Fibroblast of mammary gland (primary cell): ENCODE measurements around the gene CBR1.
A peak's percentile ranks its signal among the peaks of the same experiment; 100 is the strongest.
"Not testable (repeated sequence)": the region's sequence is repeated elsewhere in the genome, so short reads cannot be mapped to it uniquely, and the experiment has no call there.

ENCODE experiments used
- DNase-seq: peaks from one replicate; pipeline ENCODE4 v3.0.0-alpha.2; 2010; ENCODE audit warnings: low read depth
- H3K4me3 ChIP-seq: 2 replicates; pipeline ENCODE4 v1.5.1; 2011; ENCODE audit warnings: low read depth, mild to moderate bottlenecking, low read length, moderate library complexity; ENCODE audit not compliant: control insufficient read depth
- TF ChIP-seq, protein P1 (sequence below): conservative IDR thresholded peaks from 2 replicates; pipeline ENCODE4 v1.5.1; 2011; ENCODE audit warnings: low read depth, low read length, inconsistent platforms; ENCODE audit not compliant: control insufficient read depth, insufficient read depth

The CBR1 gene

DNA sequence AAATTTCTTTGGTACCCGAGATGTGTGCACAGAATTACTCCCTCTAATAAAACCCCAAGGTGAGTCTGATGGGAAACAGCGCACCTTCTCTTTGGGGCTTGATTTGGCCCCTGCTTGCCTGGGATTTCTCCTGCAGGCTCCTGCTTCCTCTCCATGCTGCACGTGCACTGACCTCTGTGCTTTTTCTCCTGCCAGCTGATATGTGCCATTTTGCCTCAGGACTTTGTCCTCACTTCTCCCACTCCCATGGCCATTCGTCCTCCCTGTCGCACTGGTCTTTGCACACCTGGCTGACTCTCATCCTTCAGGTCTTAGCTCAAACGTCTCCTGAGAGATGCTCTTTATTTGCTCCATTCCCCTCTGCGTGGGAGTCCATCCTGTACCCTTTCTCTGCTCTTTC, 1.2 kb downstream of the CBR1 start:
- no peak for DNase-seq
- peak overlapping the region; percentile 77 for H3K4me3 ChIP-seq
- TF ChIP-seq, protein P1, sequence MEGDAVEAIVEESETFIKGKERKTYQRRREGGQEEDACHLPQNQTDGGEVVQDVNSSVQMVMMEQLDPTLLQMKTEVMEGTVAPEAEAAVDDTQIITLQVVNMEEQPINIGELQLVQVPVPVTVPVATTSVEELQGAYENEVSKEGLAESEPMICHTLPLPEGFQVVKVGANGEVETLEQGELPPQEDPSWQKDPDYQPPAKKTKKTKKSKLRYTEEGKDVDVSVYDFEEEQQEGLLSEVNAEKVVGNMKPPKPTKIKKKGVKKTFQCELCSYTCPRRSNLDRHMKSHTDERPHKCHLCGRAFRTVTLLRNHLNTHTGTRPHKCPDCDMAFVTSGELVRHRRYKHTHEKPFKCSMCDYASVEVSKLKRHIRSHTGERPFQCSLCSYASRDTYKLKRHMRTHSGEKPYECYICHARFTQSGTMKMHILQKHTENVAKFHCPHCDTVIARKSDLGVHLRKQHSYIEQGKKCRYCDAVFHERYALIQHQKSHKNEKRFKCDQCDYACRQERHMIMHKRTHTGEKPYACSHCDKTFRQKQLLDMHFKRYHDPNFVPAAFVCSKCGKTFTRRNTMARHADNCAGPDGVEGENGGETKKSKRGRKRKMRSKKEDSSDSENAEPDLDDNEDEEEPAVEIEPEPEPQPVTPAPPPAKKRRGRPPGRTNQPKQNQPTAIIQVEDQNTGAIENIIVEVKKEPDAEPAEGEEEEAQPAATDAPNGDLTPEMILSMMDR: no peak

DNA sequence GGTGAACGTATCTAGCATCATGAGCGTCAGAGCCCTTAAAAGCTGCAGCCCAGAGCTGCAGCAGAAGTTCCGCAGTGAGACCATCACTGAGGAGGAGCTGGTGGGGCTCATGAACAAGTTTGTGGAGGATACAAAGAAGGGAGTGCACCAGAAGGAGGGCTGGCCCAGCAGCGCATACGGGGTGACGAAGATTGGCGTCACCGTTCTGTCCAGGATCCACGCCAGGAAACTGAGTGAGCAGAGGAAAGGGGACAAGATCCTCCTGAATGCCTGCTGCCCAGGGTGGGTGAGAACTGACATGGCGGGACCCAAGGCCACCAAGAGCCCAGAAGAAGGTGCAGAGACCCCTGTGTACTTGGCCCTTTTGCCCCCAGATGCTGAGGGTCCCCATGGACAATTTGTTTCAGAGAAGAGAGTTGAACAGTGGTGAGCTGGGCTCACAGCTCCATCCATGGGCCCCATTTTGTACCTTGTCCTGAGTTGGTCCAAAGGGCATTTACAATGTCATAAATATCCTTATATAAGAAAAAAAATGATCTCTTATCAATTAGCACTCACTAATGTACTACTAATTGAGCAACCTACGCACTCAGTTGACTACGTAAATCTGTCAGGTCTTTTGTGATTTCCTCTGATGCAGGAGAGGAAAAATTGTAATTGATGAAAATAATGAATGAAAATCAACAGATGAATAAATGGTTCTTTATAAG, 2.8 kb downstream of the CBR1 start:
- H3K4me3 ChIP-seq: no peak overlapping the region

DNA sequence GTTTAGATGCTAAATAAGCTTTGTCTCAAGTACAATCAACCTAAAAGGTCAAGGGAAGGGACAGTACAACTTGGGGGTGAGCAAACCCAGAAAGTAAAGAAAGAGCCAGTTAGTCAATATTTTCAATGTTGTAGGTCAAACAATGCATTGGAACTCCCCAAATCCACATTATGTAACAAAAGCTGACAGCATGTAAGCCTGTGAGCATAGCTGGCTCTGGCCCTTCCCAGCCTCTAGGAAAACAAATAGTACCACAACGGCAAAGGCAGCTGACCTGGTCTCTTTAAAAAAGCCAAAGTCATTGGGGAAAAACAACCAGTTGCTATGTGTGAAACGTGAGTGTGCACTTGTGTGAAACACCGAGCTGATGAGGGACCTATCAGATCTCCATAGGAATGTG, 3.4 kb downstream of the CBR1 start:
- H3K4me3 ChIP-seq: no peak overlapping the region
- no peak for DNase-seq
- TF ChIP-seq, protein P1: no peak

More for the DNA sequence above, 2.8 kb downstream of the CBR1 start:
- DNase-seq: no peak
- TF ChIP-seq, protein P1: no peak

DNA sequence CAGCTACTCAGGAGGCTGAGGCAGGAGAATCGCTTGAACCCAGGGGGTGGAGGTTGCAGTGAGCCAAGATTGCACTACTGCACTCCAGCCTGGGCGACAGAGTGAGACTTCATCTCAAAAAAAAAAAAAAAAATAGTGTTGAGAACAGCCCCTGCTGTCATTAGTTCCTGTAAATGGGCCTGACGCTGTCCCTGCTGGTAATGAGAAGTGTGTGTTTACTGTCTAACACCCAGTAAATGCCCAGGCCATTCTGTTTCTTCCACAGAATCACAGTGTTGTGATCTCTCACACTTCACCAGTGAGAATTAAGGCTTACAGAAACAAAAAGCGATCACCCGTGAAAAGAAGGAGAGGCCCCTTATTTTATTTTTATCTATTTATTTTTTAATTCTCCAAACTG, 4.1 kb downstream of the CBR1 start:
- not testable (repeated sequence) for DNase-seq, H3K4me3 ChIP-seq

DNA sequence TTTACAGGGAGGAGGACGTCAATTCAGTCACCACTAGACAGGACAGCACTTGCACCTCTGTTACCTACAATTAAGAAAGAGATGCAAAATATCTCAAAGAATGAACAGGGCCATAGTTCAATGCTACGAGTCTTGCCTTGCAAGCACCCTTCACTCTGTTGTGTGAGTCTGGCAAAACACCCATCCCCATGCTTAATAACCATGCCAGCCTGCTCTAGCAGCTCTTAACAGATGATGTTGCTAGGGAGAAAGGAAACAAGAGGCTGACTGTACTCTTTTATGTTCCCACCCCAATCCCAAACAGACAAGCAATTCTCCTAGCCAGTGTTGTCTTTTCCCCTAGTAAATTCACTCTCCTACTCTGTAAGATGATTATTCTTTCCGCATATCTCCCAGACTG, 5.3 kb downstream of the CBR1 start:
- TF ChIP-seq, protein P1: no peak
- H3K4me3 ChIP-seq: no peak overlapping the region
- no peak for DNase-seq

DNA sequence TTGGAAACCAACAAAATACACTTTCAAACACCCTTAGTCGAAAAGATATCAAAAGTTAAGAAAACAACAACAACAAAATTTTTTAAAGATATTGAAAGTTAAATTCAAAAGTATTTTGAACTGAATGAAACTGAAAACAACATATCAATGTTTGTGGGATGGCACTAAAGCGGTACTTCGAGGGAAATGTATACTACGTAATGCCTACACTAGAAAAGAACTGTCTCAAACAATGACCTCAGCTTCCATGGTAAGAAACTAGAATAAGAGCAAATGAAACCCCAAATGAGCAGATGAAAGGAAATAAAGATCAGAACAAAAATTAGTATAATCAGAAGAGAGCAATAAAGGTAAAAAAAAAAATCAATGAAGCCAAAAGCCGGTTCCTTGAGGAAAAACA, 6.1 kb downstream of the CBR1 start:
- DNase-seq: no peak
- TF ChIP-seq, protein P1: no peak
- H3K4me3 ChIP-seq: no peak overlapping the region

DNA sequence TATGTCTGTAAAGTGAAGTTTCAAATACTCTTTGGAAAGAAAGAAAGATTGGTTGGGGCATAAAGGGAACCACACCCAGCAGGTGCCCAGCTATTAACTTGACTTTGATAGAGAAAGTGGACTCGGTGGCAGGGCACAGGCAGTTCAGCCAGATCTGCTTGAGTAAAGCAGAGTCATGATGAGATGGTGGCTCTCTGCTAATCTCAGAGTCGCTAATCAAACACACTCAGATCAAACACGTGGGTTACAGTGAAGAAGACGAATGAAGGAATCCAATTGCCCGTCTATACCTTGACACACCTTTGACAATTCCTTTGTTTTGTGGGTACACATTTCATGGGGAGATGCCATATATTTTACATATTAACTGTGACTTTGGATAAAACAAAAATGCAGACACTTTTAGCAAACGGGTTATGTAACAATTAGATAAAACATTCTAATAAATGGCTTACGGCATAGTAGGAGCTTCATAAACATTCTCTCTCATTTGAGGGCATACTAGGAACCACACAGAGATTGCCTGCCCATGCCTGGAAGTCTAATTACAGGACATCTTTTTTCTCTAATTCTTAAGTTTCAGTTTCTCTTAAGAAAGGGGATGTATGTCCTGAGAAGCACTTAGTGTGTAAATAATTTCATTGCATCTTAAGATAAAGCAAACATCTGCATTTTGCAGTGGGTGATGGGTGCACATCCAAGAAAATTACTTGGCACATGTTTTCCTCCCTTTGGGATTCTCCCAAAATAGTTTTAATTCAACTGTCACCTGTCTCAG, 7.2 kb downstream of the CBR1 start:
- no peak for DNase-seq
- TF ChIP-seq, protein P1: no peak
- no peak overlapping the region for H3K4me3 ChIP-seq
